Stimulated activated CD4-positive, alpha-beta T cell treated with anti-CD3 and anti-CD28 coated beads, Interleukin-1b, Interleukin-23, amount 100 ng/mL, for 48 hours (primary cell): ENCODE data around the gene UBE3B.
A peak's percentile ranks its signal among the peaks of the same experiment; 100 is the strongest.

Source experiments
- DNase-seq: peaks from one replicate; pipeline ENCODE4 v3.0.0-alpha.2; 2020

UBE3B gene

GRCh38 chr12:109501299-109501698, 23.9 kb downstream of the UBE3B start:
- DNase-seq = no peak

GRCh38 chr12:109502332-109502731, 24.9 kb downstream of the UBE3B start:
- DNase-seq = no peak

GRCh38 chr12:109503611-109504010, 26.2 kb downstream of the UBE3B start:
- no peak for DNase-seq

- DNase-seq = no peak
These were observed 26.6 kb downstream of the UBE3B start for GRCh38 chr12:109504068-109504467.

- no peak for DNase-seq
These were observed 32.8 kb downstream of the UBE3B start for GRCh38 chr12:109510196-109510595.

GRCh38 chr12:109512608-109513007, 35.2 kb downstream of the UBE3B start:
- no peak for DNase-seq

GRCh38 chr12:109513051-109513450, 35.6 kb downstream of the UBE3B start:
- no peak for DNase-seq

- DNase-seq = no peak
These were observed 36.5 kb downstream of the UBE3B start for GRCh38 chr12:109513977-109514376.

GRCh38 chr12:109517619-109518018, 40.2 kb downstream of the UBE3B start:
- no peak for DNase-seq

- peak; percentile 41 for DNase-seq
These were observed 41.6 kb downstream of the UBE3B start for GRCh38 chr12:109518820-109519665.

- DNase-seq = no peak
These were observed 42.4 kb downstream of the UBE3B start for GRCh38 chr12:109519787-109520186.

GRCh38 chr12:109521831-109522230, 44.4 kb downstream of the UBE3B start:
- DNase-seq = no peak

GRCh38 chr12:109523071-109523470, 45.6 kb downstream of the UBE3B start:
- no peak for DNase-seq

- no peak for DNase-seq
These were observed 46.1 kb downstream of the UBE3B start for GRCh38 chr12:109523504-109523903.

GRCh38 chr12:109524466-109525278, 47.2 kb downstream of the UBE3B start:
- no peak for DNase-seq

- no peak for DNase-seq
These were observed 47.8 kb downstream of the UBE3B start for GRCh38 chr12:109525279-109525585.

GRCh38 chr12:109527489-109528123, 50.2 kb downstream of the UBE3B start:
- no peak for DNase-seq

GRCh38 chr12:109529691-109530640, 52.5 kb downstream of the UBE3B start:
- DNase-seq = no peak

GRCh38 chr12:109531411-109531810, 54.0 kb downstream of the UBE3B start:
- no peak for DNase-seq

GRCh38 chr12:109532721-109533486, 55.5 kb downstream of the UBE3B start:
- DNase-seq = no peak

- no peak for DNase-seq
These were observed 56.0 kb downstream of the UBE3B start for GRCh38 chr12:109533487-109533740.

GRCh38 chr12:109534456-109534855, 57.0 kb downstream of the UBE3B start:
- DNase-seq = no peak
